Activated T-cell treated with anti-CD3 and anti-CD28 coated beads for 1 hour (primary cell): ENCODE results near the gene RCN1.
A peak's percentile ranks its signal among the peaks of the same experiment; 100 is the strongest.
"Not testable (repeated sequence)": the region's sequence is repeated elsewhere in the genome, so short reads cannot be mapped to it uniquely, and the experiment has no call there.

ENCODE experiments used
- DNase-seq: peaks from one replicate; pipeline ENCODE4 v3.0.0-alpha.2; 2020; ENCODE audit warnings: low read depth

The RCN1 gene

DNA sequence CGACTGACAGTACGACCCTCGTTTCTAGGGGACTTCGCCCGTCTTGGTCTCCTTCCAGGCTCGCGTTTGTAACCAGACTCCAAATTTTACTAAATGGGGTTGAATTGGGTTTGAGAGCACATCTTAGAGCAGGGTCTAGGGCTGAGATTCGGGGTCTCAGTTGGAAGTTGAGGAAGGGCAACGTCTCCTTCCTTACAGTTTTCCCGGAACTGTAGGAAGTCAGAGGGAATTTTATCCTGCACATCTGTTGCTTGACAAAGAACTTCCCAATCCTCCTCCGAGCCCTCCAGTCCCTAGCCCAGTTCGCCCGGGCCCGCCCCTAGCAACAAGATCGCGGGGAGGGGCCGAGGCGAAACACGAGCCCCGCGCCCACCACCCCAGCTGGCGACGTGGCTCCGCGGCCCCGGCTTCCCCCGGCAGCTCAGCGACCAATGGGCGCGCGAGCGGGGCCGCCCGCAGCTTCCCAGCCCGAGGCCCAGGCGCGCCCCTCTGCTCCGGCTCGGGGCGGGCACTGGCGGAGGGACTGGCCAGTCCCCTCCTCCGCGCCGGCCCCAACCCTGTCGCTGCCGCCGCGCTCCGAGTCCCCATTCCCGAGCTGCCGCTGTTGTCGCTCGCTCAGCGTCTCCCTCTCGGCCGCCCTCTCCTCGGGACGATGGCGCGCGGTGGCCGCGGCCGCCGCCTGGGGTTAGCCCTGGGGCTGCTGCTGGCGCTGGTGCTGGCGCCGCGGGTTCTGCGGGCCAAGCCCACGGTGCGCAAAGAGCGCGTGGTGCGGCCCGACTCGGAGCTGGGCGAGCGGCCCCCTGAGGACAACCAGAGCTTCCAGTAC lies at the start of gene RCN1:
RCN1 (plus strand) TSS at position 530 of the 826 bp plus-strand sequence; CDS start at position 653, 123 bp downstream.
- DNase-seq, result peak; percentile 5

DNA sequence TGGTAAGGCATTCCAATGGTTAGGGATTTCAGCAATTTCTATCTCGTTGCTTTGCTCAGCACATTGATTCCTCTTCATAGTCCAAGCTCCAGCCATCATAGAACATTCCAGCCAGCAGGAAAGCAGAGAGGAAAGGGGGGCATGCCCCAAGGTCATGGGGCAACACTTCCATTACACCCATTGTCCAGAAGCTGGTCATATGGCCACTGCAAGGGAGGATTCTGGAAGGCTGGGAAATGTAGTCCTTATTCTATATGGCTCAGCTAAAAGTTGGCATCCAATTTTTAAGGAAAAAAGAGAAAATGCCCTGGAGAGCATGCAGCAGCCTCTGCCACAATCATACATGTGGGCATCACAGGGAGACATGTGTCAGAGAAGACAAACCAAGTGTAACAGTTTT lies 47.1 kb upstream of the RCN1 start:
- DNase-seq, result no peak

DNA sequence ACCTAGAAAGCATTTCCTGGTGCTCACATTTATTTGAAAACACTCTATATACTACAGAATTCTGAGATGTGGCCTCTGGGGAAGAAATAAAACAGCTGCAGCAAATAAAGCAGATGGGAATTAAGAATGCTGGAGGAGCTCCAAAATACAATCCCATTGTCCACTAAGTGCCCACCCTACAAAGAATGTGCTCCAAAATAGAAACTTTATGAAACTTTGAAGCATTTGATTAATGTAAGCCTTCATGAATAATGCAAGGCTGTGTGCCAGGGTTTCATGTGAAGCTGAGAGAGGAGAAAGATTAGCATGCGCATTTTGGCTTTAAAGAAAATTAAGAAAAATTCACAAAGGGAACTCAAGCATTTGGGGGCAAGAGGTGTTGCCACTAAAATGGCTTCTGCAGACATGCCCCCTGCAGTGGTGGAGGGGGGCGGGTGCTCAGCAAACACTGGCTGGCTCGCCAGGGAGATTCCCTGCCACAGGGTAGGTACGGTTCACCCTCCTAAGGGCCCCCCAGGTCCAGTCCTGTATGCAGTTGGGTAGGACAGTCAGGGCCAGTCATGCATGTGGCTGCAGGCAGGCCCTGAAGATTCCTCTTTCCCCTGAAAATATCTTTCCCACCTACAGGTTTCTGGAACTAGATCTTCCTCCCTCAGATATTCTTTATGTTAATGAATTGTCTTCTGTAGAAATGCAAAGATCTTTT lies 46.6 kb upstream of the RCN1 start:
- DNase-seq, result no peak

DNA sequence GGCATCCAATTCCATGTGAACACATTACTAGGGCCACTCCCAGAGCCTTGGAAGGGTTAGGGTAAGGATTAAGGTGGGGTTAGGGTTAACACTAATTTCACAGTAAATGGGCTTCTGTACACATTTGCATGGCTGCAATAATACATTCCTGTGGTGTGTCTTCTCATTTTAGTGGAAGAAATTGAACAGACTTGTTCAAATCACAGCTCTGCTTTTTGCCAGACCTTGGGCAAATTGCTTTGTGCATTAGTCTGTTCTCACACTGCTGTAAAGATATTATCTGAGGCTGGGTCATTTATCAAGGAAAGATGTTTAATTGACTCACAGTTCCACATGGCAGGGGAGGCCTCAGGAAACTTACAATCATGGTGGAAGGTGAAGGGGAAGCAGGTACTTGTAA lies 45.4 kb upstream of the RCN1 start:
- DNase-seq, result no peak

DNA sequence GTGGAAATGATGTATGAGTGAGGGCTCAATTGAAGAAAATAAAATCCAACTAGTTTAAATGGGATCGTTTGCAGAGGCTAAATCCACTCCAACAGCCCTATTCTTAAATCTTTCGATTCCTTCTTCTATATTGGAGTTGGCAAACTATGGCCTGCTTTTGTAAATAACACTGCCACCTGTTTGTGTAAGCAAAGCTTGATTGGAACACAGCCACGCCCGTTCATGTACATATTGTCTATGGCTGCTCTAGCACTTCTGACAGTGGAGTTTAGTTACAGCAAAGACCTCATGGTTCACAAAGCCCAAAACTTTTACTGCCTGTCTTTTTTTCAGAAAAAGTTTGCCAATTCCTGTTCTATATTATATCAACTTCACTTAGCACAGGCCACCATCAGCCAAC lies 40.6 kb upstream of the RCN1 start:
- no peak for DNase-seq

DNA sequence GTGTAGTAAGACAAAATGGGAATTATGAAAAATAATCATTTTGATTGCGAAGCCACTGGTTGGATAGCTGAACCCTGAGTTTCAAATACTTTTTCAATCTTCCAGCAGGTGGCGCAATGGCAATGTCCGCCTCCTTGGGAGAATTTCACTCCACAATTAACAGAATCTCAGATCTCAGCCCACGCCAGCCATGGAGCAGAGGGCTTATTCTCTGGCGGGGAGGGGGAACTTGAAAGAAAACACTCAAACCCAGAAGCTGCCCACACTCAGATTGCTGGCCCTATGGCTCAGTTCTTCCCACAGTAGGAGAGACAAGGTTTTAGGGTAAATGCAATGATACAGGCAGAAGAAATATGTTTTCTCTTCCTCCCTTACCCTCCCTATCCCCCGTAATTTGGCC lies 38.7 kb upstream of the RCN1 start:
- peak; percentile 43 for DNase-seq

DNA sequence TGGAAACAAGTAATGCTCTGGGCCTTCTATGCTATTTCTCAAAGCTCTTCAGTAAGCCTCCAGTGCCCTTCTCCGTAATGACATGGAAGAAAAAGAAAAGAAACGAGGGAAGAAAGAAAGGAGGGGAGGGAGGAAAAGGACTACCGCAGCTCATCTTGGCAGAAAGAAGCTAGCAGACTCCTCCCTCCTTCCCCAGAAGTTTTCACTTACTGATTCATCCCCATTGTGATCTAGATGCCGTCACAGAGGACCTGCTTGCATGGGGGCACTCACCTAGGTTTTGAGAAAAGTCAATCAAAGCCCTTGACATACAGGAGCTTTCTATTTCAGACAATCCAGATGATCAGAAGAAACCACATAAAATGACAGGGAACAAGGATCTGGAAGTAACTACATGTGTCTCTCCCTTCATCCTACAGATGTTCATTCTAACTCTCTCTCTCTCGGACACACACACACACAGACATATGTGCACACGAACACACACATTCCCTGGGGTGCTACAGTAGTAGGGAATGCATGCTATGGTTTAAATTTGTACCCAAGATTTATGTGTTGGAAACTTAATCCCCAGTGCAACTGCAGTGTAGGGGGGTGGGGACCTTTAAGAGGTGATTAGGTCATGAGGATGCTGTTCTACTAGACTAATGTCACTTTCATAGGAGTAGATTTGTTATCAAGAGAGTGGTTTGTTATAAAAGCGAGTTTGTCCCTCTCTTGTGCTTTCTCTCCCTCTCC lies 37.6 kb upstream of the RCN1 start:
- no peak for DNase-seq

DNA sequence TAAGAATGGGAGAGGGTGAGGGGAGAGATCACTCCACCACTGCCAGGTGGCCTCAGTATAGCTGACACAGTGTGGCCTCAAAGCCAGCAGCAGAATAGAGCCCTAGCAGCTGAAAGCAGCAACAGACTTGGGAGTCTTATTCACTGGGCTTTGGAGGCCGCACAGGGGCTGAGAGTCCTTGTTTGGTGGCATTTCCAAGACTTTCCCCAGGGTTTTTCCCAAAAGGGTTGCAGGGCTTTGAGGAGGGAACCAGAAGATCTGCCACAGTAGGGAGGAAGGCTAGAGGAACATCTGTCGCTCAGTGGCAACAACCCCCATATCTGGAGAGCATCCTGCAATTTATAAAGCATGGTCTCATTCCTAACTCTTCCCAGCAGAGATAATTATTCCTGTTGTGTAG lies 35.0 kb upstream of the RCN1 start:
- no peak for DNase-seq

DNA sequence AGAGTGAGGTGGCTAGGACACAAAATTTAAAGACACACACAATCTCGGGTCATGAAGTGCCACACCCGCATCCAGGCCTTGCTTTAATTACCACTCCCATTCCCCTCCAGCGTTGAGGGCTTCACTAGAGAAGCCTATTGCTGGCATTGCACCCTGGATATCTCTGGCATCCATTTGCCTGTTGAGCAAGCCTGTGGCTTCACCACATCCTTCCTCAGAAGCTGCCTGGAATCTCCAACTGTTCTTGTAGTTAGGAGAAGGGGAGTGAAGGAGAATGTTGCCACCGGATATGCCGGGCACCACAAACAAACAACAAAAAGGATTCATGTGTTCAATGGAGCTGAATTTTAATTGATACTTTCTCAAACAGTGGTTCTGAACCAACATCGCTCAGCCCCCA lies 34.4 kb upstream of the RCN1 start:
- no peak for DNase-seq

DNA sequence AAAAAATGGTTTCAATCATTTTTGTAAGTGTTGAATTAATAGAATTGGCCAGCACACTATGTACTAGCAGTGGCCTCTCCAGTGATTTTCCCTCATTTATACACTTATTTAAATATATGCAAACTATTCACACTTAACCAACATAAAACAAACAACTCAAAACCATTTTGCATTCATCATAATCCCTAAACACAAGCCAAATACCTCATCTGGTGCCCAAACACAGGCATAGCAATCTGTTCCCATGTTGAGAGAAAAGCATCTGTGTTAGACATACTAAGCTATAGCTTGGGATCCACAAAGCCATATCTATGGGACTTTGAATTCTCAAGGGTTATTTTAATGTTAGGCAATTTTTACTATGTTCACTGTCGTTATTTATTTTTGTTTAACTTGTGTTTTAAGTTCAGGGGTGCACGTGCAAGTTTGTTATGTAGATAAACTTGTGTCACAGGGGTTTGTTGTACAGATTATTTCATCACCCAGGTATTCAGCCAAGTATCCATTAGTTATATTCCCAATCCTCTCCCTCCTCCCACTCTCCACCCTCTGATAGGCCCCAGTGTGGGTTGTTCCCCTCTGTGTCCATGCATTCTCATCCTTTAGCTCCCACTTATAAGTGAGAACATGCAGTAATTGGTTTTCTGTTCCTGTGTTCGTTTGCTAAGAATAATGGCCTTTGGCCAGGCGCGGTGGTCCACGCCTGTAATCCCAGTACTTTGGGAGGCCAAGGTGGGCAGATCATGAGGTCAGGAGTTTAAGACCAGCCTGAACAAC lies 31.0 kb upstream of the RCN1 start:
- DNase-seq, result no peak

DNA sequence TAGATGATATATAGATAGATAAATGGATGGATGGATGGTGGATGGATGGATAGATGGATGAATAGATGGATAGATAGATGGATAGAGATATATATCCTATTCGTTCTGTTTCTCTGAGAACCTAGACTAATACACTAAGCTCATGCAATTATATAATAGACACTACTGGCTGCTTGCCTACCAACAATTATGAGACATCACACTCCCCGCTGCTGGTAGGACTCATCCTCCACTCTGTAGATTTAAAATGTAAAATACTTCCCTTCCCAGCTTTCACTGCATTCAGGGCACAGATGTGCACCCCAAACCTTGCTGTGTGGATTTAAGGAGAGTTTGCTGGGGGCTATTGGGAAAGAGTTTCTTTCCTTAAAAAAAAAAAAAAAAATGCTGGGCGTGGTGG lies 28.3 kb upstream of the RCN1 start:
- no peak for DNase-seq

DNA sequence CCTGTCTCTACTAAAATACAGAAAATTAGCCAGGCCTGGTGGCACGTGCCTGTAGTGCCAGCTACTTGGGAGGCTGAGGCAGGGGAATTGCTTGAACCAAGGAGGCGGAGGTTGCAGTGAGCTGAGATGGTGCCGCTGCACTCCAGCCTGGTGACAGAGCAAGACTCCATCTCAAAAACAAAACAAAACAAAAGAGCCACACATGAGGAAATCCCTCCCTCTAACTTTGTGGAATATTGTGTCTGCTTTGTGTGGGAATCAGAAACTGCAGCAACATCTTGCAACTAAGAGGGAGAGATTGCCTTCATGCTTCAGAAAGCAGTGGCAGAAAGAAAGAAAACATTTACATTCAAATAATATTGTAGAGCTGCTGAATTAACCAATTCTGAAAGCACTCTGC lies 27.8 kb upstream of the RCN1 start:
- not testable (repeated sequence) for DNase-seq

DNA sequence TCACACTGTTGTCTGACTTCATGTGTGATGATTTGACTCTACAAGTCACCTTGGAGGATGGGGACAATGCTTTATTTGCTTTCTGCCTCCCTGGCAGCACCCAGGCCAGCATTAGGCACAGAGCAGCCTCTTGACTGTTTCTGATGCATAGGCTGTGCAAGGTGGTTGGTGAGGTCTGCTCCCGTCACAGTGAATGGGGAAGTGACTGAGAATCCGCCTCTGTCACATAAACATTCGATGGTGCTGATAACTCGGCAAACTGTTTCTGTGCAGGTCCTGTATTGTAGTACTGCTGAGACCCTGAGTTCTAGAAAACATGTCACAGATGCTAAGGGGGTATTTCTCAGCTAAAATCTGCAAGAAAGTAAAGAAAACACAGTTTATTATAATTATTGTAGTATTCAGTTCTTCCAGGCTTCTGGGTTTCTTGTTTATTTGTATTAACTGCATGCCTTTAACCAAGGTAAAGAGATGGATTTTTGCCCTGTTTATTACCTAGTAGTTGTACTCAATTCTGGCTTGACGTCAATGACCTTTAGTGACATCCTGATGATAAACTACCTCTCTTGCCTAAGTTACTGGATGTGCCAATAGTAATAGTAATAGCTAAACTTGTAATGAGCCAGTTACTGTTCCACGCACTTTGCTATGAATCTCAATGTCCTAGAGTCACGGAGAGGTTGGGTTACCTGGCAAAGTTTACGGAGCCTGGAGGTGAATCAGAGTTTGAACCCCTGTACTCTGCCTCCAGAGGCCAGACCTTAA lies 24.8 kb upstream of the RCN1 start:
- DNase-seq, result no peak

DNA sequence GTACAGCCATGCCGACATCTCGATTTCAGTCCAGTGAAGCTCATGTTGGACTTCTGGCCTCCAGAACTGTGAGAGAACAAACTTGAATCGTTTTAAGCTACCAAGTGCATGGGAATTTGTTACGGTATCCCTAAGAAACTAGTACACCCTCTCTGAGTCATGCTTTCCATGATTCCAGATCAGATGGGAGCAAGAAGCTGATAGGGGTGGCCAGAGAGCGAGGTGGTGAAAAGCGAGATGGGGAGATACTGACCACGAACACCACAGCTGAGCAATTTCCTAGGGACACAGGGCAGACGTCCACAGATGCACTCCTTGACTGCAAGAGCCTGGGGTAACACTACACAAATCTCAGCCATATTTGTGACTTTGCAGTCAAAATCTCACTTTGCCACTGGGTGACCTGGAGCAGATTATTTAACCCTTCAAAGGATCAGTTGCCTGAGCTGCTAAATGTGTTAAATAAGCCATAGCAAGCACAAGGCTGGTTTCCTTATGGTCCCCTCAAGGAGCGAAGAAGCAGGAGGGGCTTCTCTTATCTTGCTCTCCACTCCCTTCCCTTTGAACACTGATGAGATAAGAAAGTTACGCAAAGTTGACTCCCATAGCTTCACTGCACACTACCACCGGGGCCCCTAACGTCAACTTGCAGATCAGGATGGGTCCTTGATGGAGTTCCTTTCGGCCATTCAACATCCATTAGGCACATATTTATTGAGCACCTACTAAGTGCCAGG lies 22.6 kb upstream of the RCN1 start:
- no peak for DNase-seq

DNA sequence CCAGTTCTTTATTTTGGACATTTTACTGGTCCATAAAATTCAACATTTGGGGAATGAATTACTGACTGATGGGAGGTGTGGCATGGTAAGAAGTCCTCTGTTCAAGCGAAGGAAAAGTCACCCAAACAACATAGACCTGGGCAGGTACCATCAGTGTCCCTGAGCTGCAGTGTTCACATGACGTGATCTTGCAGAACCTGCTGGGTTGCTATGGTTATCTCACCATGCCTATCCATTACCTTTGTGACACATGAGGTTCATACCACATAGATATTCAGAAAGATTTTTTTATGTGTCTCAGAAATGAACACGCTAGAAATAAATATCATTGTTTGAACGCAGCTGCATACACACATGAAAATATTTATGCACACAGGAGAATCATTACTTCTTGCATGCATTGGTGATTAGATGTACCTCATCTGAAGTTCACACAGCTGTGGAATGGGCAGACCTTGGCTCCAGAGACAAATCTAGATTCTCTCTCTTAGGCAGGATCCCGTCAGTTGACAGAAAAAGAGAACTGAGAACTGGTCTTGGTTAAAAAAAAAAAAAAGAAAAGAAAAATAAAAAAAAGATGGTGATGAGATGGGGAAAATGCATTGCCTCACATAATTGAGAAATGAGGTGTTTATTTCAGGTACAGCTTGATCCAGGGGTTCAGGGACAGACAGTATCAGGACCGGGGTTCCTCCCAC lies 21.4 kb upstream of the RCN1 start:
- no peak for DNase-seq

DNA sequence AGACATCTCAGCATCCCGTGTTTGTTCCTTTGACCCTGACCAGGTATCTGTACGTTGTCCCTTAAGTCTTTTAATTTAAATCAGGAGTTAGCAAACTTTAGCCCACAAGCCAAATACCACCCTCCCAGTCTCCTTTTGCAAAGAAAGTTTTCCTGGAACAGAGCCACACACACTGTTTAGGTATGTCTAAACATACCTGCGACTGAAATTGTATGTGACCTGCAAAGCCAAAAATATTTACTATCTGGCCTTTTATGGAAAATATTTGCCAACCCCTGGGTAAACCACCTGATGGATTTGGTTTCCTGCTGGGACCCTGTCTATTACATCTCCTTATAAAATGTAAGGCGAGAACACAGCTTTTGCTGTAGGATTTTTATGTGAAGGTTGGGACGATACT lies 20.2 kb upstream of the RCN1 start:
- DNase-seq, result no peak

DNA sequence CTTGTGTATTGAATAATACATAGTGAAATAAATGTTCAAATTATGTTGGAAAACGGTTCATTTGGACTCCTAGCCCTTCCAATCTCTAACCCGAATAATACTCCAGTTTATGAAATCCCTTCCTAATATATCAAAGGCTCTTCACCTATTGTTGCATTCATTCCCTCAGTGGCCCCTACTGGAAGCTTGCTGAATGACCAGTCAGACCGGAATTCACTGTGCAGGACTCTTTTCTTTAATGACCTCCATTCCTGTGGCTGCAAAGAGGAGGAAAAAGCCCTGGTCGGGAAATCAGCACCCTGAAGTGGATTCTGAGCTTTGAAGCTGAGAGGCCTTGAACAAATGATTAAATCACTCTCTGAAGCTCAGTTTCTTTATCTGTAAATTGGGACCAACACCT lies 19.1 kb upstream of the RCN1 start:
- DNase-seq, result no peak

DNA sequence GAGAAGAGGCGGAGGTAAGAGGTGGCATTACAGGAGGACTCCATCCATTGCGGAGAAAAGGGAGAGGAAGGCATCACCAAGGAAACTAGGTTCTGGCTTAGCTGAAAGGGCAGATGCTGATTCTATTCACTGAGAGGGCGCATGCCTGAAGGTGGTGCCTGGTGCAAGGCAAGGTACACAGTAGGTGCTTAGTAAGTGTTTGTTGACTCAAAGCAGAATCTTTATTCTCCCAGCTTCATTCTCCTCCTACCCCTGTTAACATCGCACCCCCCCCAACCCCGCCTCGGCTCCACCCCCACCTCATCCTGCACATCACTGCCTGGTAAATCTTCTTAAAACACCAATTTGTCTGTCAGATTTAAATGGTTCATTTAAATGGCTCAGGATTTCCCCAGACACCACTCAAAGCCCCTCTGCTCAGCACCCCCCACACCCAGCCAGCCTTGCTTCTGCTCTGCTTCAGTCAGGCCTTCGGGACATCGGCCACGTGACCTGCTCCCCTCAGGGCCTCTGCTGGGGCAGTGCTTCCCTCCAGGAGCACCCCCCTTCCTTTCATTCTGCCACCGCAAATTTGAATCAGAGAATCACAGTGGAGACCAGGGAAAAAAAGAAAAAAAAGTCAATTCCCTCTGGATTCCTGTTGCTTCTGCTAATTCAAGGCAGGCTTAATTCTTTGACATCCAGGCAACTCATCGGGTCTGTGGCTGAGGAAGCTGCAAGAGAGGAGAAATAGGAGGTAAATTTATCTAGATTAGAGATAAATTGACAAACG lies 17.8 kb upstream of the RCN1 start:
- no peak for DNase-seq

DNA sequence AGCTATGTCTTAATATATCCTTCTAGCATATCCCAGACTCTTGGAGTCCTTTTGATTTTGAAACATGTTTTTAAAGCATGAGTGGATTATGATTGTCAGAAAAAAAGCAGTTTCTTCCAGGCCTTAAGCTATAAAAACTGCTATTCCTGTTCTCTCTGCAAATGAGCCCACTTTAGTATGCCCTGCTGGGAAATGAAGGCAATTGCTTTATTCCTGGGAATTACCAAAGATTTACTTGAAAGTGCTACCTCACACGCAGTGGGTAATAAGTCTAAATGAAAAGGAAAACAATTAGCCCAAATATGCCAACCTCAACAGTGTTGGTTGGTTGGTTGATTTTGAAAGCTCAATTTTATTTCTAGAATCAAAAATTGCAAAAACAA lies 17.2 kb upstream of the RCN1 start:
- no peak for DNase-seq
